Esophagus muscularis mucosa (tissue), 3 donors: ENCODE measurements around the gene STXBP6.

Experiments
- CTCF ChIP-seq, 3 experiments: fragments of 200-600 bp in 2 of 3; fragments of 450-650 bp in 1 of 3; sonication (generic) in 2 of 3; IDR thresholded peaks; one replicate each; pipeline ENCODE4 v1.5.1; 2017 to 2019; ENCODE audit warnings: antibody characterized with exemption in 3 of 3, mild to moderate bottlenecking in 2 of 3, moderate library complexity in 1 of 3
- EP300 ChIP-seq: sonication (generic); formaldehyde crosslinking; IDR thresholded peaks from one replicate; pipeline ENCODE4 v1.6.1; 2017; ENCODE audit warnings: antibody characterized with exemption

GRCh38 chr14:24890716-24891115, 159.2 kb downstream of the STXBP6 start:
- TF ChIP-seq CTCF (IDR thresholded peaks at IDR 0.05), result no peak
- no peak for TF ChIP-seq EP300
